ENCODE data around the gene CARS1. TPM values are rescaled to one million over a fixed set of nuclear protein-coding genes. Genes with fewer than 3 reads are reported as not detected.

Gene CARS1
- total and polyA plus RNA-seq, 7 donors = 24.2 to 78.6 (median 52.0) TPM

DNA sequence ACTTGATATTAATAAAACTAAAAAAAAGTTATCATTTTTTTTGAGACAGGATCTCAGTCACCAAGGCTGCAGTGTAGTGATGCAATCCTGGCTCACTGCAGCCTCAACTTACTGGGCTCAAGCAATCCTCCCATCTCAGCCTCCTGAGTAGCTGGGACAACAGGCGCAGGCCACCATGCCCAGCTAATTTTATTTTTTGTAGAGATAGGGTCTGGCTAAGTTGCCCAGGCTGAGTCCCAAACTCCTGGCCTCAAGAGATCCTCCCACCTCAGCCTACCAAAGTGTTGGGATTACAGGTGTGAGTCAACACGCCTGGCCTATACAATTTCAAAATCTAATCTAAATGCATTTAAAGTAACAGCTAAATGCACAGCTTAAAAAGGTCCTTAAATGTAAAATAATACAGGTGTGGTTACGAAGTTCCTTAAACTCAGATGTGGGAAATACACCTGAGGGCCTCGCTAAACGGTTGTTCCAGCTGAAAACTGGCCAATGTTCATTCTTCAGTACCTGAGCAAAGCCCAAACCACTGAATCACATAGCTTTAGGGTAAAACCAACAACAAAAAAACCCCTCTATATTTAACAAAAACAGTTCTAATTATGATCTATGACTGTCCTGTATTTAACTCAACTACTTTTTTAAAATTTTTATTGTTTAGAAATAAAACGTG lies 76.9 kb downstream of the CARS1 start:
- ATAC-seq = no peak
- intact Hi-C loops (cut with DNase I) = loop anchor here in 1 of 2 donors (5.0 kb wide), 1 partner anchor 33 kb away; no protein-coding TSS in a partner anchor
- Histone ChIP-seq H3K4me3 (no peak overlapping the region), H3K4me1 (peaks cover 24% of the 10 kb centered on the region), H3K9me3 (no peaks in the 10 kb centered on the region), H3K36me3 (ENCODE audit: insufficient read depth in 1 of 2, low read depth in 1 of 2) (peaks cover 0 to 42% of the 10 kb centered on the region in 2 donors), H3K27me3 (ENCODE audit: insufficient read depth in 3 of 3, low read length in 2 of 3) (no peaks in the 10 kb centered on the region), H3K27ac (no peak overlapping the region)
- TF ChIP-seq, protein P1, sequence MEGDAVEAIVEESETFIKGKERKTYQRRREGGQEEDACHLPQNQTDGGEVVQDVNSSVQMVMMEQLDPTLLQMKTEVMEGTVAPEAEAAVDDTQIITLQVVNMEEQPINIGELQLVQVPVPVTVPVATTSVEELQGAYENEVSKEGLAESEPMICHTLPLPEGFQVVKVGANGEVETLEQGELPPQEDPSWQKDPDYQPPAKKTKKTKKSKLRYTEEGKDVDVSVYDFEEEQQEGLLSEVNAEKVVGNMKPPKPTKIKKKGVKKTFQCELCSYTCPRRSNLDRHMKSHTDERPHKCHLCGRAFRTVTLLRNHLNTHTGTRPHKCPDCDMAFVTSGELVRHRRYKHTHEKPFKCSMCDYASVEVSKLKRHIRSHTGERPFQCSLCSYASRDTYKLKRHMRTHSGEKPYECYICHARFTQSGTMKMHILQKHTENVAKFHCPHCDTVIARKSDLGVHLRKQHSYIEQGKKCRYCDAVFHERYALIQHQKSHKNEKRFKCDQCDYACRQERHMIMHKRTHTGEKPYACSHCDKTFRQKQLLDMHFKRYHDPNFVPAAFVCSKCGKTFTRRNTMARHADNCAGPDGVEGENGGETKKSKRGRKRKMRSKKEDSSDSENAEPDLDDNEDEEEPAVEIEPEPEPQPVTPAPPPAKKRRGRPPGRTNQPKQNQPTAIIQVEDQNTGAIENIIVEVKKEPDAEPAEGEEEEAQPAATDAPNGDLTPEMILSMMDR (IDR thresholded peaks at IDR 0.05) = no peak
- 75 to 83% (median 83%) methylated on average over 6 of the region's 6 CpGs for WGBS, 3 donors
- no peak for DNase-seq

DNA sequence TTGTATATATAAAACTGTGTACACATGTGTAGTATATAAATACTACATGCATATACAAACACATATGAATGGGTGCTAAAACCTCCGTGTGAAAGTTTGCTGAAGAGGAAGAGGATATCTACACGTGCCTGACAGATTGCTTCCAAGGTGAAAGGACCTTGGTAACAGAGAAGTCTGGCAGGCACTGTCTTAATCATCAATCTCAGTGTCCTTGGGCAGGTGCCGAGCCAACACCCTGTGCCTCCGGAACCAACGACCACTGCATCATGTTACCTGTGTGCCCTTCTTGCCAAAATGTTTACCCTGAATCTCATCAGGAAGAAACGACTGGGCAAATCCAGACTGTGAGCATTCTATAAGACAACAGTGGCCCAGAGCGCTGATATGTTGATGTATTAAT lies 80.1 kb downstream of the CARS1 start:
- intact Hi-C loops (cut with DNase I) = loop anchor here in 1 of 2 donors (5.0 kb wide), 1 partner anchor 45 kb away; no protein-coding TSS in a partner anchor
- H3K27ac ChIP-seq = no peak overlapping the region
- WGBS, 3 donors = 38 to 48% (median 38%) methylated on average over 7 of the region's 7 CpGs
- H3K9me3 ChIP-seq = no peaks in the 10 kb centered on the region
- DNase-seq (peak in 1 of 2 donors; percentile 80), ATAC-seq (peak; percentile 64 to 91 (median 78))
- no peak overlapping the region for H3K4me3 ChIP-seq
- peaks cover 10% of the 10 kb centered on the region for H3K4me1 ChIP-seq
- H3K27me3 ChIP-seq (ENCODE audit: insufficient read depth in 3 of 3, low read length in 2 of 3) = no peaks in the 10 kb centered on the region
- TF ChIP-seq, protein P1 (IDR thresholded peaks at IDR 0.05) = no peak
- peaks cover 8 to 74% of the 10 kb centered on the region in 2 donors for H3K36me3 ChIP-seq (ENCODE audit: insufficient read depth in 1 of 2, low read depth in 1 of 2)

GRCh38 chr11:2976294-2977063 lies 80.7 kb downstream of the CARS1 start:
- ATAC-seq (peak; percentile 28 to 67 (median 62)), DNase-seq (no peak)
- TF ChIP-seq, protein P1 (IDR thresholded peaks at IDR 0.05) = no peak
- intact Hi-C loops (cut with DNase I) = loop anchor here in 1 of 2 donors (5.0 kb wide), 1 partner anchor 46 kb away; no protein-coding TSS in a partner anchor
- Histone ChIP-seq H3K36me3 (ENCODE audit: insufficient read depth in 1 of 2, low read depth in 1 of 2) (peaks cover 11 to 80% of the 10 kb centered on the region in 2 donors), H3K4me1 (peaks cover 6% of the 10 kb centered on the region), H3K4me3 (no peak overlapping the region), H3K27me3 (ENCODE audit: insufficient read depth in 3 of 3, low read length in 2 of 3) (no peaks in the 10 kb centered on the region), H3K27ac (no peak overlapping the region), H3K9me3 (no peaks in the 10 kb centered on the region)
- WGBS, 3 donors = 76 to 87% (median 79%) methylated on average over 6 of the region's 6 CpGs

GRCh38 chr11:2975594-2975993 lies 81.6 kb downstream of the CARS1 start:
- no peaks in the 10 kb centered on the region for H3K9me3 ChIP-seq
- intact Hi-C loops (cut with DNase I) = loop anchor here in 1 of 2 donors (5.0 kb wide), 1 partner anchor 47 kb away; no protein-coding TSS in a partner anchor
- DNase-seq (no peak), ATAC-seq (peak; percentile 74 to 82 (median 80))
- no peaks in the 10 kb centered on the region for H3K27me3 ChIP-seq (ENCODE audit: insufficient read depth in 3 of 3, low read length in 2 of 3)
- H3K36me3 ChIP-seq (ENCODE audit: insufficient read depth in 1 of 2, low read depth in 1 of 2) = peaks cover 16 to 89% of the 10 kb centered on the region in 2 donors
- H3K4me1 ChIP-seq = peaks cover 6% of the 10 kb centered on the region
- TF ChIP-seq, protein P1 (IDR thresholded peaks at IDR 0.05) = peak; percentile 48
- no peak overlapping the region for H3K27ac ChIP-seq
- H3K4me3 ChIP-seq = no peak overlapping the region
- WGBS, 3 donors = 80 to 94% (median 86%) methylated on average over 4 of the region's 4 CpGs
